Measurements from ENCODE around the gene MOB4. TPM values are rescaled to one million over a fixed set of nuclear protein-coding genes. Genes with fewer than 3 reads are reported as not detected.

Gene MOB4
- total RNA-seq, 2 donors from 2014 or later: 24.7 to 34.1 TPM

GRCh38 chr2:197555467-197555866 lies 39.6 kb downstream of the MOB4 start:
- Histone ChIP-seq H3K27me3 (no peaks in the 10 kb centered on the region), H3K27ac (no peak overlapping the region), H3K4me3 (no peak overlapping the region), H3K36me3 (peaks cover 14% of the 10 kb centered on the region), H3K4me1 (no peaks in the 10 kb centered on the region), H3K9me3 (no peaks in the 10 kb centered on the region), H3K9ac (ENCODE audit: low read depth in 2 of 2, low read length in 2 of 2) (no peak overlapping the region)
- TF ChIP-seq CTCF (IDR thresholded peaks at IDR 0.05): no peak
- intact Hi-C loops (cut with DNase I): no loop called here
- DNase-seq: no peak

- H3K9me3 ChIP-seq: no peaks in the 10 kb centered on the region
- H3K27me3 ChIP-seq: no peaks in the 10 kb centered on the region
- intact Hi-C loops (cut with DNase I): no loop called here
- H3K9ac ChIP-seq (ENCODE audit: low read depth in 2 of 2, low read length in 2 of 2): no peak overlapping the region
- H3K4me1 ChIP-seq: no peaks in the 10 kb centered on the region
- no peak for TF ChIP-seq CTCF (IDR thresholded peaks at IDR 0.05)
- no peak overlapping the region for H3K27ac ChIP-seq
- no peak overlapping the region for H3K4me3 ChIP-seq
- DNase-seq: no peak
- peaks cover 7% of the 10 kb centered on the region for H3K36me3 ChIP-seq
These were observed 40.6 kb downstream of the MOB4 start for GRCh38 chr2:197556456-197556855.

GRCh38 chr2:197558393-197558792 lies 42.5 kb downstream of the MOB4 start:
- Histone ChIP-seq H3K4me1 (no peaks in the 10 kb centered on the region), H3K4me3 (no peak overlapping the region), H3K36me3 (peaks cover 3% of the 10 kb centered on the region), H3K9me3 (no peaks in the 10 kb centered on the region), H3K27ac (no peak overlapping the region), H3K9ac (ENCODE audit: low read depth in 2 of 2, low read length in 2 of 2) (no peak overlapping the region), H3K27me3 (no peaks in the 10 kb centered on the region)
- DNase-seq: no peak
- no peak for TF ChIP-seq CTCF (IDR thresholded peaks at IDR 0.05)
- intact Hi-C loops (cut with DNase I): no loop called here

- Histone ChIP-seq H3K9me3 (no peaks in the 10 kb centered on the region), H3K9ac (ENCODE audit: low read depth in 2 of 2, low read length in 2 of 2) (no peak overlapping the region), H3K4me3 (no peak overlapping the region), H3K36me3 (peaks cover 3% of the 10 kb centered on the region), H3K27me3 (no peaks in the 10 kb centered on the region), H3K27ac (no peak overlapping the region), H3K4me1 (no peaks in the 10 kb centered on the region)
- no peak for TF ChIP-seq CTCF (IDR thresholded peaks at IDR 0.05)
- DNase-seq: no peak
- intact Hi-C loops (cut with DNase I): no loop called here
These were observed 43.8 kb downstream of the MOB4 start for GRCh38 chr2:197559681-197560080.

GRCh38 chr2:197560146-197560665 lies 44.3 kb downstream of the MOB4 start:
- Histone ChIP-seq H3K4me1 (no peaks in the 10 kb centered on the region), H3K9me3 (no peaks in the 10 kb centered on the region), H3K9ac (ENCODE audit: low read depth in 2 of 2, low read length in 2 of 2) (no peak overlapping the region), H3K36me3 (peaks cover 3% of the 10 kb centered on the region), H3K27me3 (no peaks in the 10 kb centered on the region), H3K27ac (no peak overlapping the region), H3K4me3 (no peak overlapping the region)
- DNase-seq: no peak
- TF ChIP-seq CTCF (IDR thresholded peaks at IDR 0.05): no peak
- intact Hi-C loops (cut with DNase I): no loop called here
